Right lobe of liver (tissue), 6 donors: ENCODE results near the gene NPM1. TPM values are rescaled to one million over a fixed set of nuclear protein-coding genes. Genes with fewer than 3 reads are reported as not detected.

Experiments
- ATAC-seq, 4 donors: fragments of 200-7000 bp; cut with Tn5 transposase; one replicate each; pipeline ENCODE4 v1.9.1; 2020; ENCODE audit warnings: mild to moderate bottlenecking in 4 of 4, moderate library complexity in 4 of 4
- DNase-seq, 3 donors: peaks; one replicate each; pipeline ENCODE4 v3.0.0-alpha.2; 2020
- H3K27ac ChIP-seq, 3 donors: fragments of 200-600 bp; one replicate each; pipeline ENCODE4 v1.8.0; 2022
- H3K27me3 ChIP-seq, 2 donors: fragments of 200-600 bp; one replicate each; pipeline ENCODE4 v1.8.0; 2022
- H3K36me3 ChIP-seq, 4 donors: fragments of 200-600 bp; sonication (generic) in 1 of 4; one replicate each; pipeline versions ENCODE4 v1.5.1 to v1.8.0; 2017 to 2022; ENCODE audit warnings: control low read depth in 1 of 4
- H3K4me1 ChIP-seq, 4 donors: fragments of 200-600 bp; sonication (generic) in 1 of 4; one replicate each; pipeline versions ENCODE4 v1.5.1 to v1.8.0; 2017 to 2022; ENCODE audit warnings: control low read depth in 1 of 4
- H3K4me3 ChIP-seq, 3 donors: fragments of 200-600 bp; one replicate each; pipeline ENCODE4 v1.8.0; 2022
- H3K9me3 ChIP-seq, 4 donors: fragments of 200-600 bp; sonication (generic) in 1 of 4; one replicate each; pipeline versions ENCODE4 v1.5.1 to v1.8.0; 2017 to 2022; ENCODE audit warnings: control low read depth in 1 of 4
- POLR2A ChIP-seq: fragments of 450-650 bp; IDR thresholded peaks from one replicate; pipeline ENCODE4 v1.6.1; 2017; ENCODE audit warnings: antibody characterized with exemption, mild to moderate bottlenecking
- WGBS: methylation state at CpG from one replicate; pipeline ENCODE4 v1.1.6; 2018; ENCODE audit warnings: low coverage, low lambda C conversion rate; ENCODE audit not compliant: insufficient coverage; ENCODE audit errors: missing lambda C conversion rate; 5-methylcytosine and 5-hydroxymethylcytosine counted together
- intact Hi-C, 2 donors: fragments of 100-400 bp; cut with DNase I; formaldehyde crosslinking; loops; one replicate each; pipeline versions ENCODE4 v1.11.2 to v1.14.1; 2022
- total RNA-seq, 6 experiments: library from RNA; depleted of rRNA in 2 of 6; stranded (reverse); fragments of >200 nt in 2 of 6; fragmentation: NEBNext Ultra II Directional in 3 of 6; extraction: Animal tissue kit (Norgen Biotek cat#: 25700) in 3 of 6; gene quantifications; one replicate each; pipeline versions ENCODE4 v1.1.0 to v1.2.4, GENCODE V29; 2016 to 2023
- TF ChIP-seq, protein P1 (sequence below), 4 donors: fragments of 200-600 bp in 3 of 4; fragments of 450-650 bp in 1 of 4; IDR thresholded peaks; one replicate each; pipeline versions ENCODE4 v1.5.1 to v1.8.0; 2016 to 2022; ENCODE audit warnings: antibody characterized with exemption in 4 of 4, mild to moderate bottlenecking in 2 of 4
- donor health status: DM: no; HTN: yes; CAD: no.
- donor health status: DM: no; HTN: no; CAD: no.
- donor health status: DM: no; HTN: no; CAD: no.
- donor health status: DM: no; HTN: yes; CAD: no.
- donor health status: DM: no; HTN: yes; CAD: no.

Gene NPM1
- total RNA-seq, 6 experiments from 2014 or later, result 196 to 310 (median 258) TPM

DNA sequence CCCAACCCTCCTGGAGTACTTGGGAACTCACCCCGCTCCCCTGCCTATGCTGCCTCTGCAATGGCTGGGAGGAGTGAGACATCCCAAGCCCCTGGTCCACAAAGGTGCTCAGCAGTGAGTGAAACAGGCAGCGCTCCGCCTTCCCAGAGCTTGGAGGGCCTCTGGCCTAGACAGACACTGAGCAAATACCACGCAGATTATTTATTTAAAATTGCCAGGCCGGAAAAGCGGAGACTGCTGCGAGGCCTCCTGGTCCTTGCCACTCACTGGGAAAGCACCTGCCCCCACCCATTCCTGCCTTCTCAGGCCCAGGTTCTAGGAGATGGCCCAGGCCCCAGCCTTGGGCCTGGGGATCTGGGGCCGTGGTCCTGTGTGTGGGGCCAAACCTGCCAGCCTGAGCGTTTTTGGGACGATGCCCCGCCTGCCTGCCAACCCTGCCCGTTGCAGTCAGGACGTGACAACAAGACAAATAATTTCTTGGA is 49.2 kb downstream of the NPM1 start:
- H3K27ac ChIP-seq, result no peak overlapping the region
- no peak for DNase-seq

DNA sequence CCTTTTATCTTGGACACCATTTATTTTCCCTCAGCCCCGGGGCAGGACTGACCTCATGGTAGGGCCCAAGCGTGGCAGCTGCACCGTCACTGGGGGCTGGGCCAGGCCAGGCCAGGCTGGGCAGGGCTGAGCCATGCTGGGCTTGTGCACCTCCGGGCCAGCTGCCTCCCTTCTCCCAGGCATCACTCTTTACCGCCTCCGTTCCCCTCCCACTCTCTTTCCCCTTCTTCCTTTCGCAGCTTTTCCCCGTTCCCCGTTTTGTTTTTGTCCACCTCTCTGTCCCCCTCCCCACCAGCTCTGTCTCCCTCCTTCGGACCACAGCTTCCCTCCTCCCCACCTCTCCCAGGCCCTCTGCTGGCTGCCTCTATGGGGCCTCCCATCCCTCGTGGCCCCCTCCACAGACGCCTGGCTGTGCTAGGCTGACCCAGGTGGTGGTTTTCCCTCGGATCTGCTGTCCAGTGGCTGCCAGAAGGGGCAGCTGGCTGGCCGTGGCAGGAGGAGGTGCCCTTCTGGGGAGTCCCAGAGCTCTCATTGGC is 49.7 kb downstream of the NPM1 start:
- ATAC-seq, result no peak

More for the DNA sequence above, 49.2 kb downstream of the NPM1 start:
- Histone ChIP-seq H3K4me3 (no peak overlapping the region), H3K27me3 (no peaks in the 10 kb centered on the region), H3K36me3 (no peaks in the 10 kb centered on the region), H3K4me1 (no peaks in the 10 kb centered on the region), H3K9me3 (no peaks in the 10 kb centered on the region)
- intact Hi-C loops, result no loop called here
- no peak for ATAC-seq
- WGBS, result 68% methylated on average over 4 of the region's 13 CpGs
- TF ChIP-seq, protein P1, sequence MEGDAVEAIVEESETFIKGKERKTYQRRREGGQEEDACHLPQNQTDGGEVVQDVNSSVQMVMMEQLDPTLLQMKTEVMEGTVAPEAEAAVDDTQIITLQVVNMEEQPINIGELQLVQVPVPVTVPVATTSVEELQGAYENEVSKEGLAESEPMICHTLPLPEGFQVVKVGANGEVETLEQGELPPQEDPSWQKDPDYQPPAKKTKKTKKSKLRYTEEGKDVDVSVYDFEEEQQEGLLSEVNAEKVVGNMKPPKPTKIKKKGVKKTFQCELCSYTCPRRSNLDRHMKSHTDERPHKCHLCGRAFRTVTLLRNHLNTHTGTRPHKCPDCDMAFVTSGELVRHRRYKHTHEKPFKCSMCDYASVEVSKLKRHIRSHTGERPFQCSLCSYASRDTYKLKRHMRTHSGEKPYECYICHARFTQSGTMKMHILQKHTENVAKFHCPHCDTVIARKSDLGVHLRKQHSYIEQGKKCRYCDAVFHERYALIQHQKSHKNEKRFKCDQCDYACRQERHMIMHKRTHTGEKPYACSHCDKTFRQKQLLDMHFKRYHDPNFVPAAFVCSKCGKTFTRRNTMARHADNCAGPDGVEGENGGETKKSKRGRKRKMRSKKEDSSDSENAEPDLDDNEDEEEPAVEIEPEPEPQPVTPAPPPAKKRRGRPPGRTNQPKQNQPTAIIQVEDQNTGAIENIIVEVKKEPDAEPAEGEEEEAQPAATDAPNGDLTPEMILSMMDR (IDR thresholded peaks at IDR 0.05), result no peak
- TF ChIP-seq POLR2A, result no peak

DNA sequence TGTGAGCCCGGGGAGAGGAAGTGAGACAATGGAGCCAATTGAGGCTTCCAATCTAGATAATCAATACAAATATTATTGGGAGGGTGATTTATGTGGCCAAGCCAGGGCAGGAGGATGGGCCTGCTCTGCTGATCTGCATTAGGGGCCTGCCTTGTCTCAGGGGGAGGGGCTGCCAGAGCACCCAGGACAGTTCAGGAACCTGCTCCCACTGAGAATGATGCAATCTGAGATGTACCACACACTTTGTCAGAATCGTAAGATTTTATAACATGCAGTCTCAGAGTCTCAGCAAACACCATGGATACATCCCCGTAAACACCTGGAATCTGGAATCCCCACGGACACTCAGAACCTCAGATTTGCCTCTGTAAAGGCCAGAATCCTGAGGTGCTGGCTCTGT is 51.1 kb downstream of the NPM1 start:
- intact Hi-C loops, result no loop called here
- no peak overlapping the region for H3K4me3 ChIP-seq
- H3K27ac ChIP-seq, result no peak overlapping the region
- WGBS, result 20% methylated on average over 1 of the region's 4 CpGs
- no peaks in the 10 kb centered on the region for H3K9me3 ChIP-seq
- ATAC-seq, result no peak
- H3K36me3 ChIP-seq, result no peaks in the 10 kb centered on the region
- H3K27me3 ChIP-seq, result no peaks in the 10 kb centered on the region
- DNase-seq, result no peak
- H3K4me1 ChIP-seq, result no peaks in the 10 kb centered on the region
- no peak for TF ChIP-seq POLR2A
- TF ChIP-seq, protein P1 (IDR thresholded peaks at IDR 0.05), result no peak

More for the DNA sequence above, 49.7 kb downstream of the NPM1 start:
- no peak for DNase-seq
- intact Hi-C loops, result no loop called here
- no peak overlapping the region for H3K27ac ChIP-seq
- WGBS, result 67% methylated on average over 9 of the region's 14 CpGs
- H3K4me3 ChIP-seq, result no peak overlapping the region
- no peaks in the 10 kb centered on the region for H3K4me1 ChIP-seq
- no peaks in the 10 kb centered on the region for H3K36me3 ChIP-seq
- H3K9me3 ChIP-seq, result no peaks in the 10 kb centered on the region
- no peak for TF ChIP-seq POLR2A
- TF ChIP-seq, protein P1 (IDR thresholded peaks at IDR 0.05), result no peak
- no peaks in the 10 kb centered on the region for H3K27me3 ChIP-seq

DNA sequence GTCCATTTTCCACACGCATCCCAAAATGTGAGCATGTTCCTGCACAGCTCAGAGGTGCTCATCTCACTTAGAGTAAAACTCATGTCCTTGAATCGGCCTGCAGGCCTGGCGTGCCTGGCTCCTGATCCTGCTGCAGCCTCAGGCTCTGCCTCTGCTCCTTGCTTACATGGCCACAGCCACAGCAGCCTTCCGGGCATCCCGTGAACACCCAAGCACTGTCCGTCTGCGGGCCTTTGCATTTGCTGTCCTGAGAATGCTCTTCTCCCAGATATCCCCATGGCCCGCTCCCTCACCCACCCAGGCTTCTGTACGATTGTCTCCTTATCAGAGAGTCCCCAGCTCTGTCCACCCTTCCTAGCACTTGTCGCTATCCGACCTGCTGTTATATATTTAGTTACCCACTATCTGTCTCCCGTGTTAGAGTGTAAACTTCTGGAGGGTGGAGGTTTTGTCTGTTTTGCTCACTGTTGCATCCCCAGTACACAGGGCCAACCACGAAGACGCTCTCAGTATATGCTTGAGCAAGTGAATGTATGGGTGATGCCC is 53.7 kb downstream of the NPM1 start:
- TF ChIP-seq, protein P1 (IDR thresholded peaks at IDR 0.05), result no peak
- 71% methylated on average over 4 of the region's 14 CpGs for WGBS
- intact Hi-C loops, result no loop called here
- no peak for DNase-seq
- Histone ChIP-seq H3K27me3 (no peaks in the 10 kb centered on the region), H3K4me3 (no peak overlapping the region), H3K4me1 (no peaks in the 10 kb centered on the region), H3K36me3 (no peaks in the 10 kb centered on the region), H3K9me3 (no peaks in the 10 kb centered on the region), H3K27ac (no peak overlapping the region)
- no peak for ATAC-seq
